DND-41 (cell line): ENCODE measurements around the gene MRPS31.

ENCODE experiments used
- EZH2 ChIP-seq: IDR thresholded peaks from 3 replicates; pipeline ENCODE4 v1.6.1; 2012; ENCODE audit warnings: borderline replicate concordance, low read depth, mild to moderate bottlenecking, moderate library complexity, low read length, inconsistent platforms; ENCODE audit not compliant: severe bottlenecking
- TF ChIP-seq, protein P1 (sequence below): IDR thresholded peaks from 2 replicates; pipeline ENCODE4 v1.5.1; 2012; ENCODE audit warnings: borderline replicate concordance, low read length, moderate library complexity, mild to moderate bottlenecking; ENCODE audit not compliant: poor library complexity, severe bottlenecking; ENCODE audit errors: extremely low read depth

- TF ChIP-seq, protein P1, sequence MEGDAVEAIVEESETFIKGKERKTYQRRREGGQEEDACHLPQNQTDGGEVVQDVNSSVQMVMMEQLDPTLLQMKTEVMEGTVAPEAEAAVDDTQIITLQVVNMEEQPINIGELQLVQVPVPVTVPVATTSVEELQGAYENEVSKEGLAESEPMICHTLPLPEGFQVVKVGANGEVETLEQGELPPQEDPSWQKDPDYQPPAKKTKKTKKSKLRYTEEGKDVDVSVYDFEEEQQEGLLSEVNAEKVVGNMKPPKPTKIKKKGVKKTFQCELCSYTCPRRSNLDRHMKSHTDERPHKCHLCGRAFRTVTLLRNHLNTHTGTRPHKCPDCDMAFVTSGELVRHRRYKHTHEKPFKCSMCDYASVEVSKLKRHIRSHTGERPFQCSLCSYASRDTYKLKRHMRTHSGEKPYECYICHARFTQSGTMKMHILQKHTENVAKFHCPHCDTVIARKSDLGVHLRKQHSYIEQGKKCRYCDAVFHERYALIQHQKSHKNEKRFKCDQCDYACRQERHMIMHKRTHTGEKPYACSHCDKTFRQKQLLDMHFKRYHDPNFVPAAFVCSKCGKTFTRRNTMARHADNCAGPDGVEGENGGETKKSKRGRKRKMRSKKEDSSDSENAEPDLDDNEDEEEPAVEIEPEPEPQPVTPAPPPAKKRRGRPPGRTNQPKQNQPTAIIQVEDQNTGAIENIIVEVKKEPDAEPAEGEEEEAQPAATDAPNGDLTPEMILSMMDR, result no peak
- TF ChIP-seq EZH2, result no peak
Measured at GRCh38 chr13:40777809-40778175, 6.8 kb upstream of the MRPS31 start.
